GM12892 (cell line): ENCODE data around the gene ACADSB.

Source experiments
- DNase-seq: peaks from one replicate; pipeline ENCODE4 v3.0.0; 2011; ENCODE audit not compliant: insufficient read length
- FAIRE-seq: peaks from 2 replicates; lab custom pipeline; 2011; peaks lifted over from hg19 to GRCh38; lab: Jason Lieb, UNC
- POLR2A ChIP-seq: IDR thresholded peaks from 2 replicates; pipeline ENCODE4 v1.6.1; 2011; ENCODE audit warnings: low read depth, low read length, control low read depth
- POLR2AphosphoS5 ChIP-seq: IDR thresholded peaks from 2 replicates; pipeline ENCODE4 v1.6.1; 2011; ENCODE audit warnings: low read depth, low read length, control low read depth
- TAF1 ChIP-seq: IDR thresholded peaks from 2 replicates; pipeline ENCODE4 v1.6.1; 2011; ENCODE audit warnings: low read depth, mild to moderate bottlenecking, control low read depth, low read length, borderline replicate concordance

The ACADSB gene

GRCh38 chr10:122990278-122990677 lies 18.5 kb upstream of the ACADSB start:
- no peak for DNase-seq
- TF ChIP-seq POLR2A (no peak), TAF1 (no peak)
- FAIRE-seq: no peak

DNA sequence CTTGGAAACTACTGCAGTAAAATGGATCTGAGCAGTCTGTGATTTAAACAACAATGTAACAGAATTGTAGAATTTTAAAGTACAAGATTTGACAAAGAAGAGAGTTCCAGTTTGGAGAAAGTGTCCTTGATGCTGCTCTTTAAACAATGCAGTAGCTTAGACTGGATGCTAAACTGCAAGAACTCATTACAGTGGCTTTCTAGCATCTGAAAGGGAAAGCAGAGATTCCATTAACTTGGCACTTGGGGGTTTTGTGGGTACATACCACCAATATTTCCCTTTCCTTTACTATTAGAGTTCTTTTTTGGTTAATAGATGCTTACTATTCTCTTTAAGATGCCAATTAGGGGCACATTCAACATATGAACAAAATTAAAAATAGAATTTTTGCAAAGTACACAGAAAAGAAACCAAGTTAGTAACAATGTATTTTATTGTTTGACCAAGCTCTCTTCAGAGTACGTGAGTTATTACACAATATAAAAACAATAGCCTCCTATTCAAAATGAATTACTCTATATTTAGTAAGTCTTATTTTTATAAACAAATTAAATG lies 16.7 kb upstream of the ACADSB start:
- FAIRE-seq (no peak), DNase-seq (no peak)
- no peak for TF ChIP-seq TAF1
- no peak for TF ChIP-seq POLR2AphosphoS5
- no peak for TF ChIP-seq POLR2A

DNA sequence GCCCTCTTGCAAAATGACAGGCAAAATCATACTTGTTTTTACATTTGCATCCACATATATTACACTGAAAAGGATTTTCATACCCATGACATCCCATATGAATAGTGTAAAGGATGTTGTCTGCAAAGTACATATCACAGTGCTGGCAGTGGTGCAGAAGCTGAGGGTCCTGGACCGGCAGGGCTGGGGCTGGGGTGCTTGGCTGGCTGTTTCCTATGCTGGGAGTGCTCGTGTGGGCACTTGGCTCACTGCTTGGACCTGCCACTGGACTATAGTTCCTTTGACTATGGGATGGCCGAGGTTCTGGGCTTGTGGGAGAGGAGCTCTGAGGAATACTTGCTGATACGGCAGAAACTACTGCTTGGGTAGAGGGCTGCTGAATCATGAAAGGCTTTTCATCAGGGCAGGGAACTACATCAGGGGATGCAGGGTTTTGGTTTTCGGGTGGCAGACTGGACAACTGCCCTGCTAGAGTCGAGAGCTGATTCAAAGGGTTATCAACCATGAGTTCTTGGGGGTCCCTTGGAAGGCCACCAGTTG lies 14.9 kb upstream of the ACADSB start:
- FAIRE-seq: peak; percentile 21

GRCh38 chr10:122995936-122996335 lies 12.9 kb upstream of the ACADSB start:
- DNase-seq: no peak
- TF ChIP-seq POLR2AphosphoS5 (no peak), TAF1 (no peak), POLR2A (no peak)
- no peak for FAIRE-seq

More for the DNA sequence above, 14.9 kb upstream of the ACADSB start:
- DNase-seq: no peak
- no peak for TF ChIP-seq POLR2AphosphoS5
- TF ChIP-seq POLR2A: no peak
- no peak for TF ChIP-seq TAF1

- no peak for TF ChIP-seq POLR2AphosphoS5
- TF ChIP-seq TAF1: no peak
- no peak for TF ChIP-seq POLR2A
- FAIRE-seq: no peak
- no peak for DNase-seq
These were observed 10.9 kb upstream of the ACADSB start for GRCh38 chr10:122997864-122998263.

GRCh38 chr10:122998360-122998917 lies 10.4 kb upstream of the ACADSB start:
- no peak for TF ChIP-seq POLR2AphosphoS5
- no peak for TF ChIP-seq TAF1
- DNase-seq (no peak), FAIRE-seq (no peak)

DNA sequence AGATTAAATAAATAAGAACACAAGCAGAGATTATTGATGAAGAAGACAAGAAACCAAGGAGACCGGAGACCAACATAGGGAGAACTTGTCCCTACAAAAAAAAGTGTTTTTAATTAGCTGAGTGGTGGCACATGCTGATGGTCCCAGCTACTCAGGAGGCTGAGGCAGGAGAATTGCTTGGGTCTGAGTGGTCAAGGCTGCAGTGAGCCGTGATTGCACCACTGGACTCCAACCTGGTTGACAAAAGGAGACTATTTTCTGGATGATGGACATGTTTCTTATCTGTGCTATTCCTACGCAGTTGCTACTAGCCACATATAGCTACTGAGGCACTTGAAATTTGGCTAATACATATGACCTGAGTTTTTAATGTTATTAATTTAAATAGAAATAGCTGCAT lies 9.9 kb upstream of the ACADSB start:
- FAIRE-seq (no peak), DNase-seq (no peak)
- TF ChIP-seq POLR2AphosphoS5 (no peak), POLR2A (no peak), TAF1 (no peak)

DNA sequence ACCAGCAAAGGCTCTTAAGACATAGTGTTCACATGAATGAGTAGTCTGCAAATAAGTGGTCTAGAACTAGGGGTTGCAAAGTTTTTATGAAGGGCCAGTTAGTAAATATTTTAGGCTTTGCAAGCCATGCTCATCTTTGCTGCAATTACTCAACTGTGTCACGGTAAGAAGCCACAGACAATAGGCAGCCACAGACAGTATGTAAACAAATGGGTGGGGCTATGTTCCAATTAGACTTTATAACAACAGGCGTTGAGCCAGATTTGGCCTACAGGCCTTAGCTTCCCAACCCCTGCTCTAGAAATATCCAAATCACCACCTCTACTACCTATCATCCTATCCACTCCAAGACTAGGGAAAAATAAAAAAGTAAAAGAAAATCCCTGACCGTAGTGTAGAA lies 9.5 kb upstream of the ACADSB start:
- DNase-seq (no peak), FAIRE-seq (peak; percentile 14)
- TF ChIP-seq TAF1: no peak
- TF ChIP-seq POLR2AphosphoS5: no peak
- TF ChIP-seq POLR2A: no peak

GRCh38 chr10:123000155-123000554 lies 8.7 kb upstream of the ACADSB start:
- FAIRE-seq (no peak), DNase-seq (no peak)
- TF ChIP-seq POLR2A (no peak), POLR2AphosphoS5 (no peak), TAF1 (no peak)

GRCh38 chr10:123001370-123001769 lies 7.4 kb upstream of the ACADSB start:
- DNase-seq (no peak), FAIRE-seq (no peak)
- TF ChIP-seq TAF1: no peak
- no peak for TF ChIP-seq POLR2A
- TF ChIP-seq POLR2AphosphoS5: no peak

- FAIRE-seq (no peak), DNase-seq (no peak)
- no peak for TF ChIP-seq POLR2A
- no peak for TF ChIP-seq POLR2AphosphoS5
- TF ChIP-seq TAF1: no peak
These were observed 4.5 kb upstream of the ACADSB start for GRCh38 chr10:123004298-123004697.

GRCh38 chr10:123007558-123008354 lies 1.1 kb upstream of the ACADSB start:
- peak; percentile 33 for DNase-seq
- FAIRE-seq: peak; percentile 94
- TF ChIP-seq POLR2A (no peak), POLR2AphosphoS5 (no peak), TAF1 (0 out of 2 replicates have a peak, but pooled peaks have one; percentile 2)
